HEK293 (cell line): ENCODE results near the gene LRCH4.
A peak's percentile ranks its signal among the peaks of the same experiment; 100 is the strongest.

ENCODE experiments used
- GFI1B ChIP-seq: fragments of 450-650 bp; formaldehyde crosslinking; IDR thresholded peaks from 2 replicates; pipeline ENCODE4 v1.5.1; 2016; ENCODE audit warnings: missing biosample characterization, missing genetic modification characterization
- HIC1 ChIP-seq: fragments of 450-650 bp; formaldehyde crosslinking; IDR thresholded peaks from 2 replicates; pipeline ENCODE4 v1.5.1; 2016; ENCODE audit warnings: missing biosample characterization, missing genetic modification characterization
- HOXC10 ChIP-seq: sonication (generic); formaldehyde crosslinking; IDR thresholded peaks from 2 replicates; pipeline ENCODE4 v1.8.1; 2023; ENCODE audit warnings: mild to moderate bottlenecking, missing genetic modification reagents
- SP3 ChIP-seq: fragments of 450-650 bp; formaldehyde crosslinking; IDR thresholded peaks from 2 replicates; pipeline ENCODE4 v1.5.1; 2016; ENCODE audit warnings: missing biosample characterization, missing genetic modification characterization
- TRIM28 ChIP-seq: IDR thresholded peaks from 2 replicates; pipeline ENCODE4 v1.6.1; 2011; ENCODE audit warnings: low read length, control low read depth, borderline replicate concordance
- ZBTB21 ChIP-seq: fragments of 450-650 bp; formaldehyde crosslinking; IDR thresholded peaks from 2 replicates; pipeline ENCODE4 v1.5.1; 2017; ENCODE audit warnings: missing biosample characterization, missing genetic modification characterization
- ZEB2 ChIP-seq: fragments of 450-650 bp; formaldehyde crosslinking; IDR thresholded peaks from 2 replicates; pipeline ENCODE4 v1.5.1; 2016; ENCODE audit warnings: missing biosample characterization, missing genetic modification characterization
- ZNF114 ChIP-seq: fragments of 450-650 bp; formaldehyde crosslinking; IDR thresholded peaks from 2 replicates; pipeline ENCODE4 v1.5.0; 2017; ENCODE audit warnings: missing biosample characterization, missing genetic modification characterization
- ZNF157 ChIP-seq: fragments of 450-650 bp; formaldehyde crosslinking; IDR thresholded peaks from 2 replicates; pipeline ENCODE4 v1.5.1; 2016; ENCODE audit warnings: missing biosample characterization, missing genetic modification characterization
- ZNF202 ChIP-seq: fragments of 450-650 bp; formaldehyde crosslinking; IDR thresholded peaks from 2 replicates; pipeline ENCODE4 v1.5.1; 2016; ENCODE audit warnings: missing biosample characterization, missing genetic modification characterization, borderline replicate concordance
- ZNF223 ChIP-seq: fragments of 450-650 bp; formaldehyde crosslinking; IDR thresholded peaks from 2 replicates; pipeline ENCODE4 v1.5.1; 2016; ENCODE audit warnings: missing biosample characterization, missing genetic modification characterization
- ZNF266 ChIP-seq: fragments of 450-650 bp; formaldehyde crosslinking; IDR thresholded peaks from 2 replicates; pipeline ENCODE4 v1.5.1; 2016; ENCODE audit warnings: missing biosample characterization, missing genetic modification characterization, low read depth
- ZNF292 ChIP-seq: fragments of 450-650 bp; formaldehyde crosslinking; IDR thresholded peaks from 2 replicates; pipeline ENCODE4 v1.5.1; 2016; ENCODE audit warnings: low read depth, missing biosample characterization, missing genetic modification characterization, borderline replicate concordance
- ZNF350 ChIP-seq: fragments of 450-650 bp; formaldehyde crosslinking; IDR thresholded peaks from 2 replicates; pipeline ENCODE4 v1.5.0; 2017; ENCODE audit warnings: missing biosample characterization, mild to moderate bottlenecking, missing genetic modification characterization
- ZNF366 ChIP-seq: fragments of 450-650 bp; formaldehyde crosslinking; conservative IDR thresholded peaks from 2 replicates; pipeline ENCODE4 v1.5.1; 2016; ENCODE audit warnings: missing biosample characterization, missing genetic modification characterization
- ZNF37A ChIP-seq: fragments of 450-650 bp; IDR thresholded peaks from 2 replicates; pipeline ENCODE4 v1.5.1; 2018; ENCODE audit warnings: missing biosample characterization, missing genetic modification characterization
- ZNF423 ChIP-seq: fragments of 450-650 bp; formaldehyde crosslinking; IDR thresholded peaks from 2 replicates; pipeline ENCODE4 v1.5.1; 2016; ENCODE audit warnings: missing biosample characterization, missing genetic modification characterization
- ZNF426 ChIP-seq: fragments of 450-650 bp; formaldehyde crosslinking; IDR thresholded peaks from 2 replicates; pipeline ENCODE4 v1.5.1; 2017; ENCODE audit warnings: missing biosample characterization, missing genetic modification characterization, mild to moderate bottlenecking, inconsistent platforms, moderate library complexity
- ZNF510 ChIP-seq: fragments of 450-650 bp; formaldehyde crosslinking; IDR thresholded peaks from 2 replicates; pipeline ENCODE4 v1.5.1; 2018; ENCODE audit warnings: mild to moderate bottlenecking, missing genetic modification characterization, missing biosample characterization; ENCODE audit not compliant: insufficient replicate concordance
- ZNF549 ChIP-seq: fragments of 450-650 bp; IDR thresholded peaks from 2 replicates; pipeline ENCODE4 v1.5.1; 2018; ENCODE audit warnings: missing biosample characterization, missing genetic modification characterization, mild to moderate bottlenecking, inconsistent platforms, moderate library complexity
- ZNF623 ChIP-seq: fragments of 450-650 bp; formaldehyde crosslinking; IDR thresholded peaks from 2 replicates; pipeline ENCODE4 v1.5.1; 2016; ENCODE audit warnings: missing biosample characterization, missing genetic modification characterization
- ZNF639 ChIP-seq: fragments of 450-650 bp; formaldehyde crosslinking; IDR thresholded peaks from 2 replicates; pipeline ENCODE4 v1.5.1; 2016; ENCODE audit warnings: missing biosample characterization, missing genetic modification characterization
- ZNF658 ChIP-seq: fragments of 450-650 bp; formaldehyde crosslinking; IDR thresholded peaks from 2 replicates; pipeline ENCODE4; 2016; ENCODE audit warnings: missing biosample characterization, missing genetic modification characterization
- ZNF664 ChIP-seq: fragments of 450-650 bp; formaldehyde crosslinking; IDR thresholded peaks from 2 replicates; pipeline ENCODE4 v1.5.1; 2016; ENCODE audit warnings: missing biosample characterization, missing genetic modification characterization
- ZNF776 ChIP-seq: fragments of 450-650 bp; formaldehyde crosslinking; IDR thresholded peaks from 2 replicates; pipeline ENCODE4 v1.5.0; 2017; ENCODE audit warnings: missing biosample characterization, missing genetic modification characterization, borderline replicate concordance
- ZSCAN23 ChIP-seq: fragments of 450-650 bp; formaldehyde crosslinking; IDR thresholded peaks from 2 replicates; pipeline ENCODE4 v1.5.1; 2016; ENCODE audit warnings: missing biosample characterization, missing genetic modification characterization
- TF ChIP-seq, protein P1 (sequence below): fragments of 450-650 bp; formaldehyde crosslinking; conservative IDR thresholded peaks from 2 replicates; pipeline ENCODE4 v1.5.1; 2016; ENCODE audit warnings: low read depth, missing biosample characterization, missing genetic modification characterization
- TF ChIP-seq, protein P2 (sequence below): fragments of 450-650 bp; formaldehyde crosslinking; IDR thresholded peaks from 2 replicates; pipeline ENCODE4 v1.5.1; 2016; ENCODE audit warnings: missing biosample characterization, missing genetic modification characterization, borderline replicate concordance

LRCH4 gene

GRCh38 chr7:100570954-100571828 lies 14.7 kb downstream of the LRCH4 start (continued):
- TF ChIP-seq, protein P1, sequence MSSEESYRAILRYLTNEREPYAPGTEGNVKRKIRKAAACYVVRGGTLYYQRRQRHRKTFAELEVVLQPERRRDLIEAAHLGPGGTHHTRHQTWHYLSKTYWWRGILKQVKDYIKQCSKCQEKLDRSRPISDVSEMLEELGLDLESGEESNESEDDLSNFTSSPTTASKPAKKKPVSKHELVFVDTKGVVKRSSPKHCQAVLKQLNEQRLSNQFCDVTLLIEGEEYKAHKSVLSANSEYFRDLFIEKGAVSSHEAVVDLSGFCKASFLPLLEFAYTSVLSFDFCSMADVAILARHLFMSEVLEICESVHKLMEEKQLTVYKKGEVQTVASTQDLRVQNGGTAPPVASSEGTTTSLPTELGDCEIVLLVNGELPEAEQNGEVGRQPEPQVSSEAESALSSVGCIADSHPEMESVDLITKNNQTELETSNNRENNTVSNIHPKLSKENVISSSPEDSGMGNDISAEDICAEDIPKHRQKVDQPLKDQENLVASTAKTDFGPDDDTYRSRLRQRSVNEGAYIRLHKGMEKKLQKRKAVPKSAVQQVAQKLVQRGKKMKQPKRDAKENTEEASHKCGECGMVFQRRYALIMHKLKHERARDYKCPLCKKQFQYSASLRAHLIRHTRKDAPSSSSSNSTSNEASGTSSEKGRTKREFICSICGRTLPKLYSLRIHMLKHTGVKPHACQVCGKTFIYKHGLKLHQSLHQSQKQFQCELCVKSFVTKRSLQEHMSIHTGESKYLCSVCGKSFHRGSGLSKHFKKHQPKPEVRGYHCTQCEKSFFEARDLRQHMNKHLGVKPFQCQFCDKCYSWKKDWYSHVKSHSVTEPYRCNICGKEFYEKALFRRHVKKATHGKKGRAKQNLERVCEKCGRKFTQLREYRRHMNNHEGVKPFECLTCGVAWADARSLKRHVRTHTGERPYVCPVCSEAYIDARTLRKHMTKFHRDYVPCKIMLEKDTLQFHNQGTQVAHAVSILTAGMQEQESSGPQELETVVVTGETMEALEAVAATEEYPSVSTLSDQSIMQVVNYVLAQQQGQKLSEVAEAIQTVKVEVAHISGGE = no peak
- TF ChIP-seq HIC1 (tag by site-specific recombination) = peak; percentile 52
- no peak for TF ChIP-seq ZNF658
- TF ChIP-seq ZSCAN23 (tag by site-specific recombination) = no peak
- no peak for TF ChIP-seq ZNF623 (tag by site-specific recombination)
- no peak for TF ChIP-seq ZNF776 (tag by site-specific recombination)
- no peak for TF ChIP-seq ZNF266 (tag by site-specific recombination)
- TF ChIP-seq ZNF664 (tag by site-specific recombination) = no peak
- TF ChIP-seq HOXC10 (CRISPR knock-in tag) = no peak
- TF ChIP-seq ZNF639 (tag by site-specific recombination) = no peak
- TF ChIP-seq ZNF549 = no peak
- no peak for TF ChIP-seq ZNF426
- no peak for TF ChIP-seq ZNF37A (tag by site-specific recombination)
- TF ChIP-seq ZNF157 (tag by site-specific recombination) = no peak
- no peak for TF ChIP-seq ZNF223 (tag by site-specific recombination)
- TF ChIP-seq ZNF510 (tag by site-specific recombination) = no peak
- no peak for TF ChIP-seq ZNF350 (tag by site-specific recombination)
- TF ChIP-seq ZEB2 = no peak
- TF ChIP-seq ZNF114 (tag by site-specific recombination) = no peak
- no peak for TF ChIP-seq TRIM28
- TF ChIP-seq SP3 (tag by site-specific recombination) = peak; percentile 57
- no peak for TF ChIP-seq ZNF202 (tag by site-specific recombination)
- peak; percentile 34 for TF ChIP-seq ZNF366 (tag by site-specific recombination)
- TF ChIP-seq, protein P2, sequence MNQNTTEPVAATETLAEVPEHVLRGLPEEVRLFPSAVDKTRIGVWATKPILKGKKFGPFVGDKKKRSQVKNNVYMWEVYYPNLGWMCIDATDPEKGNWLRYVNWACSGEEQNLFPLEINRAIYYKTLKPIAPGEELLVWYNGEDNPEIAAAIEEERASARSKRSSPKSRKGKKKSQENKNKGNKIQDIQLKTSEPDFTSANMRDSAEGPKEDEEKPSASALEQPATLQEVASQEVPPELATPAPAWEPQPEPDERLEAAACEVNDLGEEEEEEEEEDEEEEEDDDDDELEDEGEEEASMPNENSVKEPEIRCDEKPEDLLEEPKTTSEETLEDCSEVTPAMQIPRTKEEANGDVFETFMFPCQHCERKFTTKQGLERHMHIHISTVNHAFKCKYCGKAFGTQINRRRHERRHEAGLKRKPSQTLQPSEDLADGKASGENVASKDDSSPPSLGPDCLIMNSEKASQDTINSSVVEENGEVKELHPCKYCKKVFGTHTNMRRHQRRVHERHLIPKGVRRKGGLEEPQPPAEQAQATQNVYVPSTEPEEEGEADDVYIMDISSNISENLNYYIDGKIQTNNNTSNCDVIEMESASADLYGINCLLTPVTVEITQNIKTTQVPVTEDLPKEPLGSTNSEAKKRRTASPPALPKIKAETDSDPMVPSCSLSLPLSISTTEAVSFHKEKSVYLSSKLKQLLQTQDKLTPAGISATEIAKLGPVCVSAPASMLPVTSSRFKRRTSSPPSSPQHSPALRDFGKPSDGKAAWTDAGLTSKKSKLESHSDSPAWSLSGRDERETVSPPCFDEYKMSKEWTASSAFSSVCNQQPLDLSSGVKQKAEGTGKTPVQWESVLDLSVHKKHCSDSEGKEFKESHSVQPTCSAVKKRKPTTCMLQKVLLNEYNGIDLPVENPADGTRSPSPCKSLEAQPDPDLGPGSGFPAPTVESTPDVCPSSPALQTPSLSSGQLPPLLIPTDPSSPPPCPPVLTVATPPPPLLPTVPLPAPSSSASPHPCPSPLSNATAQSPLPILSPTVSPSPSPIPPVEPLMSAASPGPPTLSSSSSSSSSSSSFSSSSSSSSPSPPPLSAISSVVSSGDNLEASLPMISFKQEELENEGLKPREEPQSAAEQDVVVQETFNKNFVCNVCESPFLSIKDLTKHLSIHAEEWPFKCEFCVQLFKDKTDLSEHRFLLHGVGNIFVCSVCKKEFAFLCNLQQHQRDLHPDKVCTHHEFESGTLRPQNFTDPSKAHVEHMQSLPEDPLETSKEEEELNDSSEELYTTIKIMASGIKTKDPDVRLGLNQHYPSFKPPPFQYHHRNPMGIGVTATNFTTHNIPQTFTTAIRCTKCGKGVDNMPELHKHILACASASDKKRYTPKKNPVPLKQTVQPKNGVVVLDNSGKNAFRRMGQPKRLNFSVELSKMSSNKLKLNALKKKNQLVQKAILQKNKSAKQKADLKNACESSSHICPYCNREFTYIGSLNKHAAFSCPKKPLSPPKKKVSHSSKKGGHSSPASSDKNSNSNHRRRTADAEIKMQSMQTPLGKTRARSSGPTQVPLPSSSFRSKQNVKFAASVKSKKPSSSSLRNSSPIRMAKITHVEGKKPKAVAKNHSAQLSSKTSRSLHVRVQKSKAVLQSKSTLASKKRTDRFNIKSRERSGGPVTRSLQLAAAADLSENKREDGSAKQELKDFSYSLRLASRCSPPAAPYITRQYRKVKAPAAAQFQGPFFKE = no peak
- no peak for TF ChIP-seq ZNF292 (tag by site-specific recombination)
- TF ChIP-seq ZNF423 (tag by site-specific recombination) = no peak
- TF ChIP-seq GFI1B (tag by site-specific recombination) = no peak
- peak; percentile 45 for TF ChIP-seq ZBTB21
